Activated CD4-positive, CD25-positive, alpha-beta regulatory T cell treated with anti-CD3 and anti-CD28 coated beads, Interleukin-2, amount 50 U/mL, for 24 hours (primary cell): Measurements from ENCODE around the gene GART.
A peak's percentile ranks its signal among the peaks of the same experiment; 100 is the strongest.

Experiments
- ATAC-seq, 2 donors: fragments of 150-1000 bp; cut with Tn5 transposase; one replicate each; pipeline ENCODE4 v1.10.0; 2021; ENCODE audit warnings: mild to moderate bottlenecking in 1 of 2, moderate library complexity in 1 of 2

Gene GART

GRCh38 chr21:33552999-33553598, 11.2 kb upstream of the GART start:
- no peak for ATAC-seq

GRCh38 chr21:33552093-33552998, 10.4 kb upstream of the GART start:
- peak in 1 of 2 donors; percentile 27 for ATAC-seq

GRCh38 chr21:33551664-33552063, 9.7 kb upstream of the GART start:
- ATAC-seq, result no peak

GRCh38 chr21:33550772-33551660, 9.1 kb upstream of the GART start:
- no peak for ATAC-seq

GRCh38 chr21:33549848-33550771, 8.2 kb upstream of the GART start:
- no peak for ATAC-seq

- ATAC-seq, result no peak
Observed at GRCh38 chr21:33546086-33546485, 4.2 kb upstream of the GART start.

GRCh38 chr21:33544451-33545195, 2.7 kb upstream of the GART start:
- no peak for ATAC-seq

GRCh38 chr21:33543505-33544129, 1.7 kb upstream of the GART start:
- peak in 1 of 2 donors; percentile 9 for ATAC-seq

GRCh38 chr21:33542640-33543504, 955 bp upstream of the GART start, which contains the start of gene SON:
Gene SON (plus strand): TSS chr21:33543038. CDS start chr21:33543093, 55 bp downstream.
- peak; percentile 94 to 97 for ATAC-seq

- ATAC-seq, result no peak
Observed at GRCh38 chr21:33541105-33541711, 709 bp downstream of the GART start.

- ATAC-seq, result no peak
Observed at GRCh38 chr21:33540711-33541104, 1.2 kb downstream of the GART start.

GRCh38 chr21:33539616-33540015, 2.3 kb downstream of the GART start:
- no peak for ATAC-seq

GRCh38 chr21:33537212-33537611, 4.7 kb downstream of the GART start:
- no peak for ATAC-seq

- ATAC-seq, result no peak
Observed at GRCh38 chr21:33531007-33531406, 10.9 kb downstream of the GART start.

- ATAC-seq, result no peak
Observed at GRCh38 chr21:33522953-33523349, 19.0 kb downstream of the GART start.

- no peak for ATAC-seq
Observed at GRCh38 chr21:33522297-33522952, 19.5 kb downstream of the GART start.

GRCh38 chr21:33518899-33519298, 23.0 kb downstream of the GART start:
- no peak for ATAC-seq

- peak; percentile 38 to 53 for ATAC-seq
Observed at GRCh38 chr21:33514229-33514628, 27.7 kb downstream of the GART start.

- no peak for ATAC-seq
Observed at GRCh38 chr21:33512481-33512880, 29.4 kb downstream of the GART start.
